ENCODE results near the gene A3GALT2.

DNA sequence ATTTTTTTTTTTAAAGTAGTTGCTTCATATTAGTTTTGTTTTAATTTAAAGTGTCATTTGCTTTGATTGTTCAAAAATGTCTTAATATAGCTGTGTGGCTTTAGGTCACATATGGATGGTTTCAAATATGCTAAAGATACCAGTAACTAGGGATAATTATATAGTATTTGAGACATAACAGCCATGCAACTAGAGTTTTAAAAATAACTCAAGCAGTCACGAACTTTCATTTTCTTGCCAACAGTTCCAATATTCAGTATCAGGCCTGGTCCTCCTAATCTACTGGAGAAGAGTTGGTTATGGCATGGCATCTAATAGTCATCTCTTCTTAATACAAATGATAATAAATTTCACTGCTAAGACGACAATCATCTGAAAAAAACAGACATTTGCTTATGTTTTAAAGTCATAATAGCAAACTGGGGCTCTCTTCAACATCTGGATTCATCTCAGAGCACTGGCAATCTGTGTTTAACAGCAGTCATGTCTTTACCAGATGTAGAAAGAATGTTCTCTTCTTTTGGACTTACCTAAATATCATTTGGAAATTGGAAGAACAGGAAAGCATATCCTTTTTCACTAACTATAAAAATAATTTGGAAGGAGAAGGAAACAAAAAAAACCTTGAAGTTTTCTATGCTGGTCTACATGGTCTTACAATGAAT is 24.1 kb upstream of the A3GALT2 start:
- TF ChIP-seq, protein P1, sequence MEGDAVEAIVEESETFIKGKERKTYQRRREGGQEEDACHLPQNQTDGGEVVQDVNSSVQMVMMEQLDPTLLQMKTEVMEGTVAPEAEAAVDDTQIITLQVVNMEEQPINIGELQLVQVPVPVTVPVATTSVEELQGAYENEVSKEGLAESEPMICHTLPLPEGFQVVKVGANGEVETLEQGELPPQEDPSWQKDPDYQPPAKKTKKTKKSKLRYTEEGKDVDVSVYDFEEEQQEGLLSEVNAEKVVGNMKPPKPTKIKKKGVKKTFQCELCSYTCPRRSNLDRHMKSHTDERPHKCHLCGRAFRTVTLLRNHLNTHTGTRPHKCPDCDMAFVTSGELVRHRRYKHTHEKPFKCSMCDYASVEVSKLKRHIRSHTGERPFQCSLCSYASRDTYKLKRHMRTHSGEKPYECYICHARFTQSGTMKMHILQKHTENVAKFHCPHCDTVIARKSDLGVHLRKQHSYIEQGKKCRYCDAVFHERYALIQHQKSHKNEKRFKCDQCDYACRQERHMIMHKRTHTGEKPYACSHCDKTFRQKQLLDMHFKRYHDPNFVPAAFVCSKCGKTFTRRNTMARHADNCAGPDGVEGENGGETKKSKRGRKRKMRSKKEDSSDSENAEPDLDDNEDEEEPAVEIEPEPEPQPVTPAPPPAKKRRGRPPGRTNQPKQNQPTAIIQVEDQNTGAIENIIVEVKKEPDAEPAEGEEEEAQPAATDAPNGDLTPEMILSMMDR (IDR thresholded peaks at IDR 0.05) = no peak
- TF ChIP-seq EZH2 (IDR thresholded peaks at IDR 0.05; ENCODE audit: borderline replicate concordance, insufficient read depth, low read depth, low read length, poor library complexity, severe bottlenecking) = no peak
